Nephron (organoid): ENCODE measurements around the gene CD34.

Experiments
- H3K27ac Mint-ChIP-seq, 3 experiments: 2 replicates each; pipeline ENCODE4 v1.8.0; 2020; ENCODE audit warnings: mixed read lengths in 3 of 3, mild to moderate bottlenecking in 2 of 3, moderate library complexity in 1 of 3
- H3K27me3 Mint-ChIP-seq: 2 replicates; pipeline ENCODE4 v1.8.0; 2021; ENCODE audit warnings: low read depth, mild to moderate bottlenecking, moderate library complexity, mixed read lengths
- H3K36me3 Mint-ChIP-seq: 2 replicates; pipeline ENCODE4 v1.8.0; 2020; ENCODE audit warnings: low read depth, mixed read lengths
- H3K4me1 Mint-ChIP-seq: 2 replicates; pipeline ENCODE4 v1.8.0; 2020; ENCODE audit warnings: mixed read lengths
- H3K4me3 Mint-ChIP-seq, 3 experiments: 2 replicates each; pipeline ENCODE4 v1.8.0; 2020; ENCODE audit warnings: mild to moderate bottlenecking in 3 of 3, mixed read lengths in 3 of 3, moderate library complexity in 2 of 3
- H3K9me3 Mint-ChIP-seq: 2 replicates; pipeline ENCODE4 v1.8.0; 2020; ENCODE audit warnings: mixed read lengths
- TF ChIP-seq, protein P1 (sequence below), 3 experiments: fragments of 200-600 bp; sonication (generic); IDR thresholded peaks; one replicate each; pipeline ENCODE4 v1.5.0; 2021; ENCODE audit warnings: antibody characterized with exemption in 3 of 3; ENCODE audit not compliant: unreplicated experiment in 3 of 3

CD34 gene

DNA sequence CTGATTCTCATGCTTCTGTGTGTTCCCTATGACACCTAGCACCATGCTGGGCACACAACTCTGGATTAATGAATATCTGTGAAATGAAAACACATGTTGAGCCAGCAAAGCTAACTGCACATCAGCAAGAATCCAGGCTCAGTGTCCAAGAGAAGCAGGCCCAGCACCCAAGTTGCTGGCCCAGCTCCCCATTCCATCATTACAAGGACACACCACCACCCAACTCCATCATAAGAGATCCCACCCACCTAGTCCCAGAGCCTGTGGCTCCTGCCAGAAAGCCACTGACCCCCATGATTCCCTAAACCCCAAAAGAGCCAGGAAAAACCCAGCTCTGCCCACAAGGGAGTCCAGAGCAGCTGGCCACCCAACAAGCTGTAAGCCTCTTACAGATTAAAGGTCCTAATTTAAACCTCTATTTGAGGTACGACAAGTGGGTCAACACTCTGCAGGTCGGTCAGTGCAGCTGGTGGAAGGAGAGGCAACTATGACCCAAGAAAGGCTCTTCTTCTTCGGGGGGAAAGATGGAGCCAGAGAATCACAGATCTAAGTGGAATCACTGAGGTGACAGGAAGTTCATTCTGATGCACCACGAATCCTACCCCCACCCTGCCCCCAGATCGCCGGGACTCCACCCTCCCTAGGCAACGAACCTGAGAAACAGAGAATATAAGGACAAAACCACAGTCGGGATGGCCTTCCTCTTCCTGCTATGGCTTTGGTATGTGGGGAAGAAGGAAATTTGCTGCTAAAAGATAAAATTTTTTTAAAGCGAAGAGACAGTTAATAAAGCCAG is 58.2 kb downstream of the CD34 start:
- TF ChIP-seq, protein P1, sequence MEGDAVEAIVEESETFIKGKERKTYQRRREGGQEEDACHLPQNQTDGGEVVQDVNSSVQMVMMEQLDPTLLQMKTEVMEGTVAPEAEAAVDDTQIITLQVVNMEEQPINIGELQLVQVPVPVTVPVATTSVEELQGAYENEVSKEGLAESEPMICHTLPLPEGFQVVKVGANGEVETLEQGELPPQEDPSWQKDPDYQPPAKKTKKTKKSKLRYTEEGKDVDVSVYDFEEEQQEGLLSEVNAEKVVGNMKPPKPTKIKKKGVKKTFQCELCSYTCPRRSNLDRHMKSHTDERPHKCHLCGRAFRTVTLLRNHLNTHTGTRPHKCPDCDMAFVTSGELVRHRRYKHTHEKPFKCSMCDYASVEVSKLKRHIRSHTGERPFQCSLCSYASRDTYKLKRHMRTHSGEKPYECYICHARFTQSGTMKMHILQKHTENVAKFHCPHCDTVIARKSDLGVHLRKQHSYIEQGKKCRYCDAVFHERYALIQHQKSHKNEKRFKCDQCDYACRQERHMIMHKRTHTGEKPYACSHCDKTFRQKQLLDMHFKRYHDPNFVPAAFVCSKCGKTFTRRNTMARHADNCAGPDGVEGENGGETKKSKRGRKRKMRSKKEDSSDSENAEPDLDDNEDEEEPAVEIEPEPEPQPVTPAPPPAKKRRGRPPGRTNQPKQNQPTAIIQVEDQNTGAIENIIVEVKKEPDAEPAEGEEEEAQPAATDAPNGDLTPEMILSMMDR (IDR thresholded peaks at IDR 0.05; ENCODE audit: unreplicated experiment in 3 of 3) = no peak
- Mint-ChIP-seq H3K9me3 (no peaks in the 10 kb centered on the region), H3K27ac (no peak overlapping the region), H3K27me3 (no peaks in the 10 kb centered on the region), H3K36me3 (no peaks in the 10 kb centered on the region), H3K4me3 (no peak overlapping the region), H3K4me1 (no peaks in the 10 kb centered on the region)

DNA sequence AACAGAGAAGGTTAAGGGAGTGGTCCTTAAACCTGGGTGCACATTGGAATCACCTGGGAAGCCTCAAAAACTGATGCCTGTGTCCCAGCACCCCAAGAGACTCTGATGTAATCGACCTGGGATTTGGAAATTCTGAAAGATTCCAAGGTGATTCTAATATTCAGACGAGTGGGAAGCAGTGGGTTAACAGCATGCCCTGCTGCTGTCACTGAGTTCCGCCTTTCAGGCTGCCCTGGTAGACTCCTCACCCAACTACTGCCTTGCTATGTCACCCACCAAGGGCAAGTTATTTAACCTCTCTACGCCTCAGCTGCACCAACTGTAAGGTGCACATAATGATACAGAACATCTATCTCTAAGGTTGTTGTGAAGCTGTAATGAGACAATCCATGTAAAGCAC is 59.2 kb downstream of the CD34 start:
- TF ChIP-seq, protein P1 (IDR thresholded peaks at IDR 0.05; ENCODE audit: unreplicated experiment in 3 of 3) = no peak
- Mint-ChIP-seq H3K9me3 (no peaks in the 10 kb centered on the region), H3K36me3 (no peaks in the 10 kb centered on the region), H3K27ac (no peak overlapping the region), H3K4me1 (no peaks in the 10 kb centered on the region), H3K27me3 (no peaks in the 10 kb centered on the region), H3K4me3 (no peak overlapping the region)

DNA sequence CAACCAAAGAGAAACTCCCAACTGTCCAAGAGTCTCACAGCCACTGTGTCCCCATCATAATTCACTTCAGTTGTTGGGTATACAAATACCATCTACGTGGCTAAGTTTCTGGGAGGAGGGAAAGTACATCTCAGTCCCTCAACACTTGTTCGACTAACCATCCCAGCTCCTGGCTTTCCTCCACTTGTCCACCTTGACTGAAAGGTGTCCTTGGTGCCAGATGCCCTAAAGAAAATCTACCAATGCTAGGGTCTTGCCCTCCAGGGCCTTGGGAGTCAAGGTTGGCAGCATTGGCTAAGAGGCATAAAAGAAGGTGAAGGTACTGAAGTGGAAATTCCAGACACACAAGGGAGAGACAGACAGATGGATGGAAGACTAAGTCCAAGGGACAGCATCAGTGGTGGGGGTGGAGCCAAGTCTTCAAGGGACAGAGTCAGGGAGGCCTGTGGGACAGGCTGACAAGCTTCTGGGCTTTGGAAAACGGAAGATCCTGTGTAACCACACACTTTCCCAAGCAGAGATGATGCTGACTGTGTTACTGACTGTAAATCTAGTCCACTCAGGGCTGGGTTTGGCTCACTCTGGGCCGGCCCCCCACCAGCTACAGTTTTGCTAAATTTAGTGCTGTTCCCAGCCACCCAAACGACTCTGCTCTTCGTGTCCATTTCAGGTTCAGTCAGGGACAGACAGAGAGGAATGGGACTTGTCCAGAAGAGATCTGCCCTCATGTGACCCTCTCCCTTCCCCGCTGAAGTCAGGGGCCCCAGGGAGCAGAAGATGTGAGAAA is 60.1 kb downstream of the CD34 start:
- Mint-ChIP-seq H3K36me3 (no peaks in the 10 kb centered on the region), H3K9me3 (no peaks in the 10 kb centered on the region), H3K27ac (peak overlapping the region in 1 of 3 experiments; percentile 53), H3K4me1 (no peaks in the 10 kb centered on the region), H3K27me3 (no peaks in the 10 kb centered on the region), H3K4me3 (no peak overlapping the region)
- TF ChIP-seq, protein P1 (IDR thresholded peaks at IDR 0.05; ENCODE audit: unreplicated experiment in 3 of 3) = no peak

DNA sequence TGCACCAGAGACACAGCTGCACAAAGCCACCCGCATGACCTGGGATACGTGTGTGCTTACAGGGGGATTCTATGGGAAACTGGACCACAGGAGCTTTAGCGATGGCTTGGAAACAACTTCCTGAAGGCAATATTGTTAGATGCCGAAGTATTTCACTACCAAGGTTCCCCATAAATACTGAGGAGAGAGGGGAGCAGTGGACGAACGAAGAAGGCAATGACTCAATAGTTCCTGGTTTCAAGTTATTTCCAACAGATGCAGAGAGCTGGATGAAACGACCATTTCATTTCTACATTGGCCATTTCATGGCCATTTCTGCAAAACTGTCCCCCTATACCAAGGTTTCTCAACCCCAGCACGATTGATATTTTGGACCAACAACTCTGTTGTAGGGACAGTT is 61.3 kb downstream of the CD34 start:
- no peaks in the 10 kb centered on the region for H3K4me1 Mint-ChIP-seq
- H3K36me3 Mint-ChIP-seq = no peaks in the 10 kb centered on the region
- H3K27ac Mint-ChIP-seq = no peak overlapping the region
- TF ChIP-seq, protein P1 (IDR thresholded peaks at IDR 0.05; ENCODE audit: unreplicated experiment in 3 of 3) = no peak
- no peaks in the 10 kb centered on the region for H3K27me3 Mint-ChIP-seq
- no peak overlapping the region for H3K4me3 Mint-ChIP-seq
- H3K9me3 Mint-ChIP-seq = no peaks in the 10 kb centered on the region

DNA sequence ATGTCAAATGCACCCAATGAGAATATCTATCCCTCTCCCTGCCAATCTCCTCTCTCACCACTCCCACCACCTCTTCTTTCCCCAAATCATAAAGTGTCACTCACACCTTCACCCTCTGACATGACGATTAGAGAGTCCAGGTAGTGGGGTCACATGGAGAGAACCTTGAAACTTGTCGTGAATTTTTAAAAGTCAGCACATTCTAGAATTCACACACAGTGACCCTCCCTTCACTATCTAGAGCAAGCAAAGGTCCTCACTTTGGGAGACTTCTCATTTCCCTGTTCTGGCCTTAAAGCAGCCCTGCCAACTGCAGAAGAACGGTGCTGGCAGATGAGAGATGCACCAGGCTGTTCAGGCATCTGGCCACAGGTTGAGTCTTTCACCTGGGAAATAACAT is 61.9 kb downstream of the CD34 start:
- H3K9me3 Mint-ChIP-seq = no peaks in the 10 kb centered on the region
- TF ChIP-seq, protein P1 (IDR thresholded peaks at IDR 0.05; ENCODE audit: unreplicated experiment in 3 of 3) = no peak
- no peaks in the 10 kb centered on the region for H3K4me1 Mint-ChIP-seq
- H3K27ac Mint-ChIP-seq = no peak overlapping the region
- H3K36me3 Mint-ChIP-seq = no peaks in the 10 kb centered on the region
- H3K4me3 Mint-ChIP-seq = no peak overlapping the region
- H3K27me3 Mint-ChIP-seq = no peaks in the 10 kb centered on the region
